HG02571 (cell line): Measurements from ENCODE around the gene KRAS.

Experiments
- ATAC-seq: cut with Tn5 transposase; IDR thresholded peaks from one replicate; pipeline ENCODE4 v1.9.1; 2021; ENCODE audit warnings: mild to moderate bottlenecking, moderate library complexity; ENCODE audit not compliant: unreplicated experiment

The KRAS gene

GRCh38 chr12:25197608-25198007 lies 53.1 kb downstream of the KRAS start:
- no peak for ATAC-seq

- ATAC-seq, result peak; percentile 92
Observed at GRCh38 chr12:25195056-25195971, 55.4 kb downstream of the KRAS start, which contains the start of the genes DNAI7 and ETFRF1. TSS of gene DNAI7 (minus strand) at chr12:25195160. CDS start at chr12:25195078, 82 bp downstream. TSS of gene ETFRF1 (plus strand) at chr12:25195237. CDS start at chr12:25203957, 8,720 bp downstream.

GRCh38 chr12:25194722-25195055 lies 56.0 kb downstream of the KRAS start:
- ATAC-seq, result no peak

- ATAC-seq, result no peak
Observed at GRCh38 chr12:25194214-25194613, 56.5 kb downstream of the KRAS start.

GRCh38 chr12:25190793-25191192 lies 59.9 kb downstream of the KRAS start:
- no peak for ATAC-seq

- no peak for ATAC-seq
Observed at GRCh38 chr12:25189656-25190055, 61.1 kb downstream of the KRAS start.

GRCh38 chr12:25187781-25188180 lies 62.9 kb downstream of the KRAS start:
- no peak for ATAC-seq

GRCh38 chr12:25186788-25187402 lies 63.8 kb downstream of the KRAS start:
- ATAC-seq, result peak; percentile 68

GRCh38 chr12:25186038-25186787 lies 64.5 kb downstream of the KRAS start:
- ATAC-seq, result no peak

- no peak for ATAC-seq
Observed at GRCh38 chr12:25184132-25184531, 66.6 kb downstream of the KRAS start.

GRCh38 chr12:25182765-25183164 lies 68.0 kb downstream of the KRAS start:
- no peak for ATAC-seq

GRCh38 chr12:25162866-25163265 lies 87.9 kb downstream of the KRAS start:
- no peak for ATAC-seq

GRCh38 chr12:25156061-25156460 lies 94.7 kb downstream of the KRAS start:
- ATAC-seq, result no peak

GRCh38 chr12:25155022-25155576 lies 95.6 kb downstream of the KRAS start:
- peak; percentile 55 for ATAC-seq
